GM23338 (cell line): ENCODE results near the gene STARD3. TPM values are rescaled to one million over a fixed set of nuclear protein-coding genes. Genes with fewer than 3 reads are reported as not detected.

Source experiments
- ATAC-seq: fragments of 200-7000 bp; cut with Tn5 transposase; 3 replicates; pipeline ENCODE4 v1.9.1; 2020
- DNase-seq: peaks from one replicate; pipeline ENCODE4 v3.0.0-alpha.2; 2015; ENCODE audit warnings: low spot score
- H2AFZ ChIP-seq: fragments of 200-600 bp; sonication (generic); 2 replicates; pipeline ENCODE4 v1.8.0; 2016; ENCODE audit warnings: antibody characterized with exemption, mild to moderate bottlenecking, moderate library complexity
- H3F3A ChIP-seq: fragments of 200-600 bp; sonication (generic); replicated peaks from 2 replicates; pipeline ENCODE4 v1.8.0; 2017; ENCODE audit warnings: antibody characterized with exemption, mixed run types, low read depth
- H3K27ac ChIP-seq: fragments of 200-600 bp; sonication (generic); 2 replicates; pipeline ENCODE4 v1.6.1; 2016; ENCODE audit warnings: low read depth
- H3K27me3 ChIP-seq: fragments of 200-600 bp; sonication (generic); 2 replicates; pipeline ENCODE4 v1.8.0; 2016; ENCODE audit warnings: mild to moderate bottlenecking, mixed run types, moderate library complexity; ENCODE audit not compliant: insufficient read depth
- H3K36me3 ChIP-seq: fragments of 200-600 bp; sonication (generic); 2 replicates; pipeline ENCODE4 v1.8.0; 2016; ENCODE audit warnings: mild to moderate bottlenecking; ENCODE audit not compliant: insufficient read depth
- H3K4me1 ChIP-seq: fragments of 200-600 bp; sonication (generic); 2 replicates; pipeline ENCODE4 v1.8.0; 2016; ENCODE audit warnings: mild to moderate bottlenecking, moderate library complexity; ENCODE audit not compliant: insufficient read depth
- H3K4me2 ChIP-seq: fragments of 200-600 bp; sonication (generic); 2 replicates; pipeline ENCODE4 v1.7.1; 2017; ENCODE audit warnings: mixed run types
- H3K4me3 ChIP-seq: fragments of 200-600 bp; sonication (generic); 2 replicates; pipeline ENCODE4 v1.6.1; 2016; ENCODE audit warnings: mixed run types
- H3K79me2 ChIP-seq: fragments of 200-600 bp; sonication (generic); replicated peaks from 2 replicates; pipeline ENCODE4 v1.8.0; 2017; ENCODE audit warnings: mild to moderate bottlenecking; ENCODE audit not compliant: insufficient read depth
- H3K9me2 ChIP-seq: fragments of 200-600 bp; sonication (generic); 2 replicates; pipeline ENCODE4 v1.8.0; 2017; ENCODE audit not compliant: insufficient read depth
- H4K20me1 ChIP-seq: fragments of 200-600 bp; sonication (generic); replicated peaks from 2 replicates; pipeline ENCODE4 v1.8.0; 2017; ENCODE audit warnings: mild to moderate bottlenecking; ENCODE audit not compliant: insufficient read depth
- H3K27ac Mint-ChIP-seq: 2 replicates; pipeline ENCODE4 v1.8.0; 2020; ENCODE audit warnings: inconsistent platforms, mild to moderate bottlenecking, moderate library complexity, mixed read lengths
- H3K27me3 Mint-ChIP-seq: 3 replicates; pipeline ENCODE4 v1.8.0; 2022; ENCODE audit warnings: low read depth, mild to moderate bottlenecking, moderate library complexity, mixed read lengths, inconsistent platforms; ENCODE audit not compliant: insufficient read depth, poor library complexity
- H3K36me3 Mint-ChIP-seq: 3 replicates; pipeline ENCODE4 v1.8.0; 2021; ENCODE audit warnings: low read depth, mild to moderate bottlenecking, inconsistent platforms, moderate library complexity, mixed read lengths
- H3K4me1 Mint-ChIP-seq: 3 replicates; pipeline ENCODE4 v1.8.0; 2020; ENCODE audit warnings: mild to moderate bottlenecking, inconsistent platforms, mixed read lengths
- H3K4me3 Mint-ChIP-seq: 3 replicates; pipeline ENCODE4 v1.8.0; 2021; ENCODE audit warnings: moderate library complexity, mild to moderate bottlenecking, inconsistent platforms, mixed read lengths
- H3K9me3 Mint-ChIP-seq: 3 replicates; pipeline ENCODE4 v1.8.0; 2020; ENCODE audit warnings: moderate library complexity, mild to moderate bottlenecking, inconsistent platforms, mixed read lengths
- CREB1 ChIP-seq: fragments of 250-450 bp; sonication (Bioruptor Pico); IDR thresholded peaks from 2 replicates; pipeline ENCODE4 v1.5.0; 2020; ENCODE audit warnings: low read depth, mild to moderate bottlenecking, moderate library complexity
- CTCF ChIP-seq, 2 experiments: fragments of 200-600 bp in 1 of 2; sonication (generic) in 1 of 2; conservative IDR thresholded peaks; 2 replicates each; pipeline versions ENCODE4 v1.5.1 to v1.6.1; 2016 to 2017; ENCODE audit warnings: antibody characterized with exemption in 2 of 2, low read depth in 2 of 2, mild to moderate bottlenecking in 2 of 2, moderate library complexity in 1 of 2
- ETS1 ChIP-seq: IDR thresholded peaks from 2 replicates; pipeline ENCODE4 v1.6.1; 2016; ENCODE audit warnings: antibody characterized with exemption
- EZH2 ChIP-seq: fragments of 200-600 bp; sonication (generic); IDR thresholded peaks from one replicate; pipeline ENCODE4 v1.8.0; 2017; ENCODE audit warnings: antibody characterized with exemption, mild to moderate bottlenecking, low read depth; ENCODE audit not compliant: unreplicated experiment
- EZH2phosphoT487 ChIP-seq: fragments of 200-600 bp; sonication (generic); IDR thresholded peaks from one replicate; pipeline ENCODE4 v1.8.1; 2018; ENCODE audit warnings: antibody characterized with exemption; ENCODE audit not compliant: unreplicated experiment
- JUNB ChIP-seq: IDR thresholded peaks from one replicate; pipeline ENCODE4 v1.6.1; 2016; ENCODE audit warnings: antibody characterized with exemption; ENCODE audit not compliant: unreplicated experiment
- NANOG ChIP-seq: IDR thresholded peaks from 2 replicates; pipeline ENCODE4 v1.6.1; 2016; ENCODE audit warnings: antibody characterized with exemption, borderline replicate concordance
- POLR2AphosphoS5 ChIP-seq: IDR thresholded peaks from 2 replicates; pipeline ENCODE4 v1.6.1; 2016; ENCODE audit warnings: antibody characterized with exemption, low read depth
- REST ChIP-seq: IDR thresholded peaks from one replicate; pipeline ENCODE4 v1.6.1; 2018; ENCODE audit warnings: antibody characterized with exemption; ENCODE audit not compliant: unreplicated experiment
- STAT1 ChIP-seq: IDR thresholded peaks from one replicate; pipeline ENCODE4 v1.6.1; 2016; ENCODE audit warnings: antibody characterized with exemption; ENCODE audit not compliant: unreplicated experiment
- ZNF114 ChIP-seq: fragments of 250-450 bp; sonication (Bioruptor Pico); IDR thresholded peaks from 2 replicates; pipeline ENCODE4 v1.5.0; 2020; ENCODE audit warnings: mild to moderate bottlenecking, moderate library complexity
- ZNF331 ChIP-seq: fragments of 250-450 bp; sonication (Bioruptor Pico); IDR thresholded peaks from 2 replicates; pipeline ENCODE4 v1.5.0; 2020; ENCODE audit warnings: low read depth, mild to moderate bottlenecking, moderate library complexity
- ZNF462 ChIP-seq: fragments of 250-450 bp; sonication (Bioruptor Pico); IDR thresholded peaks from 2 replicates; pipeline ENCODE4 v1.5.0; 2020; ENCODE audit warnings: mild to moderate bottlenecking, moderate library complexity
- polyA plus RNA-seq: library from polyadenylated mRNA; unstranded; fragments of >200 nt; fragmentation: Nextera tagmentation; extraction: Ambion mirVana; gene quantifications from 2 replicates; pipeline ENCODE4 v1.2.1, GENCODE V29; 2016
- total RNA-seq: library from RNA; depleted of rRNA; stranded (reverse); fragments of >200 nt; shearing (Covaris generic); gene quantifications from 2 replicates; pipeline ENCODE4 v1.2.3, GENCODE V29; 2014

STARD3 gene
- total and polyA plus RNA-seq, 2 experiments from 2014 or later: 26.4 to 53.3 TPM

- Mint-ChIP-seq H3K4me1 (peaks cover 31% of the 10 kb centered on the region), H3K9me3 (no peaks in the 10 kb centered on the region), H3K4me3 (no peak overlapping the region), H3K36me3 (peaks cover 4% of the 10 kb centered on the region; the same call in 1 of the 3 replicates), H3K27ac (no peak overlapping the region), H3K27me3 (peaks cover 37% of the 10 kb centered on the region)
- Histone ChIP-seq H3K27ac (no peak overlapping the region), H3F3A (no peaks in the 10 kb centered on the region), H3K4me2 (no peak overlapping the region), H3K9me2 (no peaks in the 10 kb centered on the region), H3K79me2 (no peaks in the 10 kb centered on the region), H4K20me1 (no peaks in the 10 kb centered on the region), H3K4me1 (peaks cover 4% of the 10 kb centered on the region), H3K36me3 (no peaks in the 10 kb centered on the region), H2AFZ (no peak overlapping the region), H3K27me3 (peaks cover 12% of the 10 kb centered on the region), H3K4me3 (no peak overlapping the region)
- no peak for ATAC-seq
- no peak for DNase-seq
- TF ChIP-seq CTCF (conservative IDR thresholded peaks at IDR 0.05; ENCODE audit: low read depth in 2 of 2): no peak
- TF ChIP-seq REST: no peak
- TF ChIP-seq ZNF331 (CRISPR knock-in tag): no peak
- TF ChIP-seq ETS1: no peak
- TF ChIP-seq EZH2: no peak
- TF ChIP-seq EZH2phosphoT487: no peak
- no peak for TF ChIP-seq ZNF462 (CRISPR knock-in tag)
- TF ChIP-seq POLR2AphosphoS5: no peak
- TF ChIP-seq ZNF114 (CRISPR knock-in tag): no peak
- TF ChIP-seq CREB1 (CRISPR knock-in tag): no peak
- no peak for TF ChIP-seq NANOG
- no peak for TF ChIP-seq STAT1
- no peak for TF ChIP-seq JUNB
These were observed 36.6 kb downstream of the STARD3 start for GRCh38 chr17:39673335-39674081.
